Erythroblast (primary cell): ENCODE data around the gene HNRNPLL.

Experiments used
- DNase-seq, 2 experiments: peaks; one replicate each; lab custom pipeline; 2025; lab: John Stamatoyannopoulos, UW
- GATA1 ChIP-seq: IDR thresholded peaks from 2 replicates; pipeline ENCODE4 v1.6.1; 2011; ENCODE audit warnings: low read depth, mild to moderate bottlenecking, control low read depth, low read length, moderate library complexity
- POLR2A ChIP-seq: IDR thresholded peaks from 2 replicates; pipeline ENCODE4 v1.6.1; 2011; ENCODE audit warnings: mild to moderate bottlenecking, low read length

The HNRNPLL gene

DNA sequence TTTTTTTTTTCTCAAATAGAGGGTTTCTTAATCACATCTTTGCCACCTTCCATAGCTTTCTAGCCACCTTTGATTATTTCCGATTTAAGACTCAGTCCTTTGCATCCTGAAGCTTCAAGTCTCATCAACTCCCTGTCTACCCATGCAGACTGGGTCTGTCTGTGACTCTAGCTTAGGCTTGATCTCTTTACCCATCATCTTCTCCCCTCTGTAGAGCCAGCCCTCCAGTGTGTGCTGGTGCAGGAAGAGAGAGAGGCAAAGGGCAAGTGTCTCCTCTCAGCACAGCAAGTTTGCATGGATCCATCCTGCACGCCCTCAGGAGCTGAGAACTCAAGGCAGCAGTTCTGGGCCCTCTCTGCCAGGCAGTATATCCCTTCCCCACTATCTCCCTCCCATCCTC is 70.4 kb downstream of the HNRNPLL start:
- DNase-seq: no peak
- TF ChIP-seq GATA1 (no peak), POLR2A (no peak)

DNA sequence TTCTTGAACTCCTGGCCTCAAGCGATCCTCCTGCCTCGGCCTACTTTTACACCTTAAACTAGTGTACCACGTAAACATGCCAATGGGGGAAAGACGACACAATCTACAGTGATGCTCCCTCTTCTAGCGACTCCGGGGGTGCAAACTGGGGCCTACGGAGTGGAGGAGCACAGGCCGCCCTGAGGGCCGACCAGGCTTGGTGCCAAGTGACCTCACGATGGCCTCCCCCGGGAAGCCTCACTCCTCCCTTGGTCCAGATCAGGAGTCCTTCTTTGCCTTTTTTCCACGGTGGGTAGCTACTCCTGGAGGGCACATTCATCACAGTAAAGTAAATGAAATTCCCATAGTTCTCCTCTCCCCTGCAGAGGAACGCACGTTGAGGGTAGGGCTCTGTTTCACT is 73.5 kb downstream of the HNRNPLL start:
- no peak for DNase-seq
- no peak for TF ChIP-seq POLR2A
- no peak for TF ChIP-seq GATA1

DNA sequence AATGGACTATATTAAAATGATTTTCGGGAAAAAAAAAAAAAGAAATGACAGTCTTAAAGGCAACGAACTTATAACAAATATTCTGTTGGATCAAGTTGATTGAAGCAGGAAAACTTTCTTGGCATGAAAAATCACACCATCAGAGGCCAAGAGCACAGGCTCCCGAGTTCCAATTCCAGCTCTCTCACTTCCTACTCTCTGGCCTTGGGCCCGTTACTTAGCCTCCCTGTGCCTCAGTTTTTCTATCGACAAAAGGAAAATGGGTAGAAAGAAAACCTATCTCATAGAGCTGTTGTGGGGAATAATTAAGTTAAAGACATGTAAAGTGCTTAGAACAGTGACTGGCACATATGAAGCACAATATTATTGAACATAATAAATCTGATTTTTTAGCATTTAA is 74.2 kb downstream of the HNRNPLL start:
- no peak for DNase-seq
- TF ChIP-seq POLR2A (no peak), GATA1 (no peak)

DNA sequence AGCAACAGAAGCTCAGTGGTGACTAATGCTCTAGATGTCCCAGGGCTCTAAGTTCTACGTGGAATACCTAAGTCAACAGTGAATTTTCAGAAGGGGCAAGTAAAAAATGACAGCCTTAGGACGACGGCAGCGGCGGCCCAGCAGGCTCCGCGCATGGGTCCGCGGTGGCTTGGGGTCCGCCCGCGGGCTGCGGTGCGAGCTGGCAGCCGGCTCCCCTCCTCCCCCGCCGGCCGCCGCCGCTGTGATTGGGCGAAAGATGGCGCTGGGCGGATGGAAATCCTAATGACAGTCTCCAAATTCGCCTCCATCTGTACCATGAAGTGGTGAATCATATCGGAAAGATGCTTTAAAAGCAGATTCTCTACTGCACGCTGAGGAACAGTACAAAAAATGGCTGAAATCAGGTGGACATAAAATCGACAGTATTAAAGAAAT is 74.7 kb downstream of the HNRNPLL start:
- DNase-seq: peak; percentile 12 to 20
- no peak for TF ChIP-seq POLR2A
- TF ChIP-seq GATA1: no peak

DNA sequence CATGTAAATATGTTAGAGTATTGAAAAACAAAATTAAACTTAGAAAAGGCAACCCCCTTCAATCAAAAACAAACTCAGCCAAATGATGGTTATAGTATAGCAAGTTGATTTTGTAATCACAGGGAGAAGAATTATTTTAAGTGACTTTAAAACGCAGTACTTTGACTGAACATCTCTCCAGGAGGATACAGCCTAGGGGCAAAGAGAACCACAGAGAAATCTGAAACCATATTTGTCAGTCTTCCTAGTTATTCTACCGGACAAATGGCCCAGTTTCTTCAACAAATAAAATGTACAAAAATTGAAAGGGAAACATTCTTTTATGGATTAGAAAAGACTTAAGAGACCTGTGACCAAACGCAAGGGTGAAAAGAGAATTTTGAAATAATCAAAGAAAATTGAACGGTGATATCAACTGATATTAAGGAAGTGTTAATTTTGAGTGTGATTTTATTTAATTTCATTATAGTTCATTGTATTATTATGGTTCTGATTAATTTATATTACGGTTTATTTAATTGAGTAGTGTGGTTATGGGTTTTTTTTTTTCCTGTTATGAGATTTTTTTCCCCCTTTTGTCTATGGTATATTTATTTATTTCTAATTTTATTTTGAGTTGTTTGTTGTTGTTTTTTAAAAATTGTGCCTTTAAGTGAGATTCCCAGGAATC is 75.3 kb downstream of the HNRNPLL start:
- TF ChIP-seq GATA1 (no peak), POLR2A (no peak)
- DNase-seq: no peak

DNA sequence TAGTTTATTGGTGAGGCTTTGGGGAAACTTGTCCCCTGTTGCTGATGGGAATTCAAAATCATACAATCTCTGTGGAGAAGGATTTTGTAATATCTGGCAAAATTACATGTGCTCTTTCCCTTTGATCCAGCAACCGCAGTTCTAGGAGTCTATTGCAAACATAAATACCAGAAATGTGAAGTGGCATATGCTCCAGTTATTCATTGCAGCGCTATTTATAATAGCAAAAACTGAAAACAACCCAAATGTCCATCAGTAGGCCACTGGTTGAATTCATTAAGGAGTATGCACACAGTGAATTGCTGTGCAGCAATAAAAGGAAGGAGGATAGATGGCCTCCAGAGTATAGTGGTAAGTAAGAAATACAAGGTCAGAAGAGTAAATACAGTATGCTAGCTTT is 76.5 kb downstream of the HNRNPLL start:
- TF ChIP-seq POLR2A (no peak), GATA1 (no peak)
- DNase-seq: no peak

DNA sequence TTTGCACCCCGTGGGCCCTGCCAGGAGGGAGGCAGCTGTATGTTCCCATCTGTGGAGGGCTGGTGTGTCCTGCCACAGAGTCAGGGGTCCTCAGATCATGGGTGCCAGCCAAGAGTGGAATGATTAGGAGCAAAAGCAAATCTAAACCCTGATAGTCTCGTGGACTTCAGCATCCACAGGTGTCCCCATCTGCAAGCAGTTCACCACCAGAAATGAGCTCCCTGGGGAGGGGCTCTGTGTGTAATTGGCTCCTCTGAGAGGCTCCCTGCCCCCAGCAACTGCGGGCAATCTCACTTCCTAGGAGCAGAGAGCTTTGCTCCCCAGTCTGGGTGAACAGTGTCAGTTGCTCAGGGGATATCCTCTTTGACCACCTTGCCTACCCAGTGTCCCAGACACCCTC is 78.1 kb downstream of the HNRNPLL start:
- TF ChIP-seq POLR2A (no peak), GATA1 (no peak)
- no peak for DNase-seq

DNA sequence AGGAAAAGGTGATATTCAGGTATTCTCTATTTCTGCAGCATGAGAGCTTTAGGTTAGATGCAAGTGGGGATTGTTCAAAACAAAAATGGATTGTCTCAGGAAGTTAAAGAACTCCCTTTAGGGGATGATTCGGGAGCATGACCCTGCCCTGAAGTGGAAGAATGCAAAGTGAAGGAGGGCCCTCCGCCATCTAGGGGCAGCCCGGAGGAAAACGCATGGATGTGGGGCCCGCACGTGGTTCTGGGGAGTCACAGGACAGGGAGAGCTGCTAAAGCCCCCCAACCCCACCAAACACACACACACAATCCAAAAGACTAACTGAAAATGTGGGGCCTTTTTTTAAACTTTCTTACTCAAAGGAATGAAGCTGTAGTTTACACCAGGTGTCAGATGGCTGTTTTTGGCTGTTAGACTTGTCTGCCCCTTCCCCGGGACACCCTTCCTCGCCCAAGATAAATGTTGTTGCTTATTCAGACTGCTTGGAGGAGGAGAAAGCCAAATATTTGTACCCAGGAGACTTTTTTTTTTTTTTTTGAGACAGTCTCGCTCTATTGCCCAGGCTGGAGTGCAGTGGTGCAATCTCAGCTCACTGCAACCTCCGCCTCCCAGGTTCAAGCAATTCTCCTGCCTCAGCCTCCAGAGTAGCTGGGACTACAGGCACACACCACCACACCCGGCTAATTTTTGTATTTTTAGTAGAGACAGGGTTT is 78.8 kb downstream of the HNRNPLL start:
- DNase-seq: peak; percentile 15 to 20
- TF ChIP-seq POLR2A (no peak), GATA1 (no peak)

DNA sequence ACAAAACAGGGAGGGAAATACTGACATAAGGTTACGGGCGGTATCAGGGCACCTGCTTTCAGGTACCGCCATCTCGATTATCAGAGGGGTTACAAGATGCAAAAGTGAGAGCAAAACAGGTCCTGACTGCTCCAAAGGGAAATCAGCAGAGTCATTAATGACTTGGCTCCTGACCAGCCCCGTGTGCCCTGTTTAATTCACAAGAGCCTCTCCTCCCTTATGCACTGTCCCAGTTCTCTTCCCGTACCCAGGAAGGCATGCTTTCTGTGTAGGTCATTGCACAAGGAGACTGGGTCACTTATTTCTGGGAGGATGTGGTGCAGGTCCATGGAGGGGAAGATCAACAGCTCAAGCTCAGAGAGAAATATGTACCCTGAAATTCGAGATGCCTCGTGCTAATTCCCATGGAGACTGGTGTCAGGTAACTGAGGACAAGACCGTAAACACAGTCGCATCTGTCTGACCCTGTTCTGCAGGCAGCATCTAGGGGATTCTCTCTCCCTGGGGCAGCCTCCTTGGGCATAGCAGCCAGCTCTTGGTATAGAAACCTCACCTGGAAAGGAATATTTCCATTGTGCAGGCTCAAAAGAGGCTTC is 79.9 kb downstream of the HNRNPLL start:
- peak; percentile 21 for DNase-seq
- TF ChIP-seq POLR2A (no peak), GATA1 (no peak)

DNA sequence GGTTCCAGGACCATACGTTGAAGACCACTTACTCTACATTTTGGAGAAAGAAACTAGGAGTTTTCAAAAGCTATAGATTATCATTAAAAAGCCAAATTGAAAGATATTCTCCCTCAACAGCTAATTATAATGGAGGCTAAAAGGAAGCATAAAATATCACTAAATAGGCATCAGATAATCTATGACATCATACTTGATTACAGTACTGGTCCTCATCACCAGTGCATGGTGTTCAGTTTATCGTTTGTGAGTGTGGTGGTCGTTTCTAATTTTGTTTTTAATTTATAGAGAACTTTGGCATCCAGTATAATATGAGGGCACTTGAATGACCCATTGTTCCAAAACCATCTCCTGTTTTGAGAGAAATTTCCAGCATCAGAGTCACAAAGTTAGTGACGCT is 80.9 kb downstream of the HNRNPLL start:
- no peak for DNase-seq
- TF ChIP-seq GATA1 (no peak), POLR2A (no peak)

DNA sequence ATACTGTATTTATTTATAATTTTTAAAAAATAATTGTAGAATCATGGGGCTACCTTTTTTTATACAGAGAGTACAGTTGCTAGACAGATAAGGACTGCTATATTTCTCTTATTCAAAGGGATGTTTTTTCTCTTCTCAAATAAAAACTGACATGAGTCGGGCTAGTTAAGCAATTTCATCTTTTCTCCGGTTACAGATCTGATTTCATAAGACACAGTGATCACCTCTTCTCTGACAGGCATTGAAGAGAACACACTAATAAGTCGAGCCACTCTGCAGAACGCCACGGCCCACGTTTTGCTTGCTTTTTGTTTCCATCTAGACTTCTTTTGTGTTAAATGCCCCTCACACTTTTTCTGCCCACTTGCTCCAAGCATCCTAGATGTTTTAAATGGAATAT is 85.4 kb downstream of the HNRNPLL start:
- TF ChIP-seq GATA1 (no peak), POLR2A (no peak)
- no peak for DNase-seq

DNA sequence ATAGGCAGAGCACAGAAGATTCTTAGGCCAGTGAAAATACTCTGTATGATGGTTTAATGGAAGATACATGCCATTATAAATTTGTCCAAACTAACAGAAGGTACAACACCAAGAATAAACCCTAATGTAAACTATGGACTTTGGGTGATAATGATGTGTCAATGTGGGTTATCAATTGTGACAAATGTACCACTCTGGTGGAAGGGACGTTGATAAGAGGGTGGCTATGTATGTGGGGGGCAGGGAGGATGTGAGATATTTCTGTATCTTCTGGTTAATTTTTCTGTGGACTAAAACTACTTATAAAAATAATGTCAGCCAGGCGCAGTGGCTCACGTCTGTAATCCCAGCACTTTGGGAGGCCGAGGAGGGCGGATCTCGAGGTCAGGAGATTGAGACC is 86.2 kb downstream of the HNRNPLL start:
- no peak for TF ChIP-seq POLR2A
- DNase-seq: peak; percentile 10 to 65

DNA sequence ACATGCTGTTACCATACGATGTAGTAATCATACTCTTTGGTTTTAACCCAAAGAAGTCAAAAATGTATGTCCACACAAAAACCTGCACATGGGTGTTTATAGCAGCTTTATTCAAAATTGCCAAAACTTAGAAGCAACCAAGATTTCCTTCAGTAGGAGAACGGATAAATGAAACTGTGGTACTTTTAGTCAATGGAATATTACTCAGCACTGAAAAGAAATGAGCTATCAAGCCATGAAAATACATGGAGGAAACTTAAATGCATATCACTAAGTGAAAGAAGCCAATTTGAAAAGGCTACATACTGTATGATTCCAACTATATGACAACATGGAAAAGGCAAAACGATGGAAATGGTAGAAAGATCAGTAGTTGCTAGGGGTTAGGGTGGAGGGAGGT is 86.6 kb downstream of the HNRNPLL start:
- no peak for DNase-seq
- no peak for TF ChIP-seq GATA1
- no peak for TF ChIP-seq POLR2A
